NCI-H82 treated with DMSO at 0.1 percent for 48 hours (cell line): Measurements from ENCODE around the gene BICD2.
"Not testable (repeated sequence)": the region's sequence is repeated elsewhere in the genome, so short reads cannot be mapped to it uniquely, and the experiment has no call there.

ENCODE experiments used
- DNase-seq: peaks from one replicate; lab custom pipeline; 2025; ENCODE audit not compliant: unreplicated experiment; lab: John Stamatoyannopoulos, UW

Gene BICD2

DNA sequence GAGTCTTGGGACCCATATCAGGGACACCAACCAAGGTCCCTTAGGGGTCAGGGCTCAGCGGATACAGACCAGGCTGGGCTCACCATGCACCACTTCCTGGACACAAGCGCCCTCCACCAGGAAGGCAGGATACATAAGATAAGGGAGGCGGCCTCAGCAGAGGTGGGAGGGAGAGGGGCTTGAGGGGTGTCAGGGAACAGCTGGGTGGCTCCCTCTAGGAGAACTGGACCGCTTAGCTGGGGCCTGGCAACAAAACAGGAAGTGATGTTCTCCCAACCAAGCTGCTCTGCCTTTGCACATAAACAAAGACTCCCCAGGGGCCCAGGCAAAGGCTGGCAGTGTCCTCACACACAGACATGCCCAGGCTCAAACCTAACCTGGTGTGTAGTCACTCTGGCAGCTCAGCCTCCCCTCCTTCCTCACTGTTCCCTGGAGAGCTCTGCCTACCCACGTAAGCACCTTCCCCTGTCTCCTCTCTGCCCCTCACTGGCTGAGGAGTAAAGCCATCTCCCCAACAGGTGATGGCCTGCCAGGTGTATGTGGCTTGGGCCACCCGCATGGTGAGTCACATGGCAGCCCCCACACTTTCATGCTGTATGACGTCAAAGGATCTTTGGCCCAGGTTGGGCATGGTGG, 5.8 kb upstream of the BICD2 start:
- DNase-seq, result no peak

DNA sequence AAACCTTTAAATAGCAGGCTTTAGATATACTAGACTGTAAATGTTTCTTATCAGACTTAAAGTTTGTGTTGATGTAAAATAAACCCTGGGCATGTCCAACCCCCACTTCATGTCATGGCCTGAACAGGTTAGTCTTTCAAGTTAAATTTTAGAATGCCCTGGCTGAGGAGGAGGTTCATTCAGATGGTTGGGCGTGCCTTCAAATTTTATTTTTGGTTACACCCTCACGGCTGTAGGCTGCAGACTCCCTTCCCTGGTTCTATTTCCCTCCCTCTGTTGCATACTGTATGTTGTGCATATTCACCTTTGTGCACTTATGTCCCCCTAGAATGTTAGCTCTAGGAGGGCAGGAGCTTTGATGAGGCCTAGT, 5.3 kb upstream of the BICD2 start:
- DNase-seq, result no peak

DNA sequence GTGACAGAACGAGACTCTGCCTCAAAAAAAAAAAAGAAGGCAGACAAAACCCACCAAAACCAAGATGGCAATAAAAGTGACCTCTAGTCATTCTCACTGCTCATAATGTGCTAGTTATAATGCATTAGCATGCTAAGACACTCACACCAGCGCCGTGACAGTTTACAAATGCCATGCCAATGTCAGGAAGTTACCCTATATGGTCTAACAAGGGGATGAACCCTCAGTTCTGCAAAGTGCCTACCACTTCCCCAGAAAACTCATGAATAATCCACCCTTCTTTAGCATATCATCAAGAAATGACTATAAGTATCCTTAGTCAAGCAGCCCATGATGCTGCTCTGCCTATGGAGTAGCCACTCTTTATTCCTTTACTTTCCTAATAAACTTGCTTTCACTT, 4.7 kb upstream of the BICD2 start:
- DNase-seq, result no peak

DNA sequence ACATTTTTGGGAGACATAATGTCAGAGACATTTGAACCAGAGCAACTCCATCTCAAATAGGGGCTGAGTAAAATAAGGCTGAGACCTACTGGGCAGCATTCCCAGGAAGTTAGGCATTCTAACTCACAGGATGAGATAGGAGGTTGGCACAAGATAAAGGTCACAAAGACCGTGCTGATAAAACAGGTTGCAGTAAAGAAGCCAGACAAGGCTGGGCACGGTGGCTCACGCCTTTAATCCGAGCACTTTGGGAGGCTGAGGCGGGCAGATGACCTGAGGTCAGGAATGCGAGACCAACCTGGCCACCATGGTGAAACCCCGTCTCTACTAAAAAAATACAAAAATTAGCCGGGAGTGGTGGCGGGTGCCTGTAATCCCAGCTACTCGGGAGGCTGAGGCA, 4.2 kb upstream of the BICD2 start:
- not testable (repeated sequence) for DNase-seq

DNA sequence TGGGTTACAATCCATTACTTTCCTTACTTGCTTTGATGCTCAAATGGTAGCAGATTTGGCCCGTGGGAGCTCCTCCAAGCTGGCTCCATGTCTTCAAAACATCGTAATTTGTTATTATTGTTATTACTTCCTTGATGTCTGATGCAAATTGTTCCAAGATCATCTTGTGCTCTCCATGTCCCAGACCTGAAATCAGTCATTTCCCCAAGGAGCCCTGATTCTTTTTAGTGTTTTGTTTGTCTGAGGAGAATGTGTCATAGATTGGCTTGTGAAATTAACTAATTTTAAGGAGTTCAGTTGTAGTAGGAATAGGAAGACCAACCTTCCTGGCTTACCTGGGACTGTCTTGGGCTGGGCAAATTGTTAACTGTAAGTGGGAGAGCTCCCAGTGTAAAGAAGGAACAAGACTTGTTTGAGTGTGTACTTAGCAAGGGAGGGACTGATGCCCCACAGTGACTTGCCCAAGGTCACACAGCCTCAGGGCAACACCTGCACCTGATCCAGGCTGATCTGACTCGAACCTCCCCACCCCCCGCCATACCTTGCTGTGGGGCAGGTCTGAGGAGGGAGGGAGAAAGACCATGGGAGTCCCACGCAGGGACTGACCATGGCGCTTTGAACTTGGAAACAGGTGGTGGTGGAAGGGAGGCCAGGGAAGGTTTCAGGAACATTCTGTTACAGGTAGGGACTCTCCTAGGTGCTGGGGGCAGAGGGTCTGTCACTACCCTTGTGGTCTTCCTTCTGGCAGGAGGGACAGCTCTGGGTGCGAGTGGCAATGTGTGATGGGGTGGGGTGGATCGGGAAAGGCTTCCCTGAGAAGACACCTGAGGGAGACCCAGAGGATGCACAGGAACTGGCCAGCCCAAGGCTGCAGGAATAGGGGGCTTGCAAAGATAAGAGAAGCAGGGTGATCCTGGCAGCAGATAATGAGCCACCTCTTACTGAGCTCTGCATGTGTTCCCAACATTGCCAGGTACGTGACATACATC, 2.7 kb upstream of the BICD2 start:
- DNase-seq, result no peak

DNA sequence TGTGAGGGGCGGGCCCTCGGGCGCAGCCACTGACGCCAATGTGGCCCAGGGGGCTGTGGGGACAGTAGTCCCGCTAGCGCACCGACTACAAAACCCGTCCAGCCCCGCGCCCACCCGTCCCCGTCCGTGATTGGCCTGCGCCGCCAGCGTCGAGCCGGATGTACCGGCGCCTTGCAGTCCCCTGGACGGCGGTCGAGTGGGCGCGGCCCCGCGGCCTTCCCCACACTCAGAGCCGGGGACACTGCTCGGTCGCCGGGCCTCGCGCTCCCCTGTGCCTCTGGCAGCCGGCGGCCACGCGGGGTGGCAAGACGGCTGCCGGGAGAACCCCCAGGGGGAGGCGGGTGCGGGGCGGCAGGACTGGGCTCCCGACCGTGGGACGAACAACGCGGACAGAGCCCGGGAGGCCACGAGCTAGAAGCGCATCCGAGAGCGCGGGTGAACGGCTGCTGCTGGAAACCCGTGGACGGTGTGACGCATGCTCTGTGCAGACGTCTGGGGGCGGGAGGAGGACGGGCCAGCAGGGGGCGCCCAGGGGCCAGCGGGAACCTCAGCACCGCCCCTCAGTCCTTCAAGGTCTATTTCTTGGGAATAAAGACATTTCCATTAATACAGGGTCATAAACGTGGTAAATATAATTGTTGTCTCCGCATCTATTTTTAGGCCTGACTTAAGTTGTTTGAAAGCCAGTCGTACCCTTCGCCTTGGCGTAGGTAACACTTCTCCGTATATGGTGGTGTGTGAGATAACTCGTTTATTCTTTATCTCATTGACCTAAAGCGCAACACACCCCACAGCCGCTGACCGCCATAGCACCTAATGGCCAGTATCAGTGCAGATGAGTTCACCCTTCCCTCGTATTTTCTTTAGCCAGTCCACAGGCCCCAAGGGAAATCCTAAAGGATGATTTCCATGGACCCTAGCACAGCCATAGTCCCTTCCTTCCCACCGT, 629 bp upstream of the BICD2 start:
- peak; percentile 84 for DNase-seq

DNA sequence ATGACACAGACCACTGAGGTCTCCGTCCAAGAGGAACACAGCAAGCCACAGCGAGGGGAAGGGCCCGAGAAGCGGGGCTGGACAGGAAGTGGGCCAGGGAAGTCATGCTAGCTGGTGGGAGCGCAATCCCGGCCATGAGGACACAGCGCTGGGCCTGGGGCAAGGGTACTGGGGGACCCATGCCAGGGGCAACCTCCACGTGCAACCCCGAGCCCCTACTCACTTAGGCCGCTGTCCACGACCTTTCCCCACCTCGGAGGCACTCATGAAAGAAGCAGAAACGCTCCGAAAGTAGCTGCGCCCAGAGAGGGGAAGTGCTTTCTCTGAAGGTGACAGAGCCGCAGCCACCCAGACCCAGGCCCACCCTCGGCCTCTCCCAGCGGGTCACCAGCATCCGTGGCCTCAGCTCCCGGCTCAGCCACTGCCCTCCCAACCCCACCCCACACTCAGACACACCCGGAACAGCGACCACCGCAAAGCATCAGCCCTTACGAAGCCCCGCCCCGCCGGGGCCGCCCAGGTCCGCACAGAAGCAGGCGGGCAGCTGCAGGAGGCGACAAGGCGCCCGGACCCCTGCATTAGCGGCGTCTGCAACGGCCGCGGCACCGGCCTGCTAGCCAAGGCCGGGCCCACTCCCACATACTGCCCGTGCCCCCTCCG, 782 bp downstream of the BICD2 start:
- DNase-seq, result no peak

DNA sequence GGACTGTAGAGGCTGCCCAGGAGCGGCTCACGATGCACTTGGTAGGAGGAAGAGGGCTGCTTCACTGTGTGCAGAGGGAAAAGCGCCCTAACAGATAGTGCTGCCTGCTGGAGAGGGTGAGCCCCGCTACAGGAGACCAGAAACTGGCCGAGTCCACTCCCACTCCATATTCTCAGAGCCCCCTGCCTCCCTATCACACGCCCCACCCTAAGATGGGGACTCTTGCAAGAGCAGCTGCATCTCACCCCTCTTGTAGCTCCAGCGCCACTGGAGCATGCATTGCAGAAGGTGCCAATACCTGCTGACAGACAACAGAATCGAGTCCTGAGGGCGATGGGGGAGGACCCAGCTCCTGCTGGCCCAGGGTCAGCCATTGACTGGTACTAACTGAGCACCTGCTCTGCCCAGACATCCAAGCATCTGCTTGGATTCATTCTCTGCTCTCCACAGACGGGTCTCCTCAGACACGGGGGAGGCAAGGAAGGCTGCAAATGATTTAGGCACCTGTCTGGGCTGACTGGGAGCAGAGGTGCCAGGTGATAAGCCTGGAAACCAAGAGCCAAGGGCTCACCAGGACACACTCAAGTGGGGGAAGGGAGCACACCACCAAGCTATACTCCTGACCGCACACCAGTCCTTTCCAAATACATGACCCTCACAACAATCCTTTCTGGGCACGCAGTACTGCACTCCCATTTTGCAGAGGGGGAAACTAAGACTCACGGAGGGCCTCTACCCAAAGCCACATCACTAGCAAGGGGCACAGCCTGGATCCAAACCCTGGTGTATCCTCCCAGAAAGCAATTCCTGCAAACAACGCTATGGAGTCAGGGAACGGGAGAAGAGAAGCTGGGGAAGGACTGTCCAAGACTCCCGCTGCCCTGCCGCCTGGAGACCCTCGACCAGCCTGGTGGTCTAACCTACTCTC, 1.6 kb downstream of the BICD2 start:
- DNase-seq, result no peak

DNA sequence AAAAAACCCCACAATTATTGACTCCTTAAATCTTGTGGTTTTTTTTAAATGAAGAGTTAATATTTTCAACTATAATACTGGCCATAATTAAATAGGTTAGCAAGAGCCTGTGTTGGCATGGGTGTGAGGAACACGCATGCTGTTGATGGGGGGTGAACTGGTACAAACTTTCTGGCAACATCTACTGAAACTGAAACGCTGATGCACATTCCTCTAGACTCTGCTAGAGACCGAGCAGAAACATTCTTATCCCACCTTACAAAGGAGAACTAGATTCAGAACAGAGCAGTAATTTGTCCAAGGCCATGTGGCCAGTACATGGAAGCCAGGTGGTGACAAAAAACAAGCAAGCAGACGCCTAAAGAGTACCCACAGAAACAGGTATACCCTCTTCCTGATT, 2.4 kb downstream of the BICD2 start:
- DNase-seq, result no peak

DNA sequence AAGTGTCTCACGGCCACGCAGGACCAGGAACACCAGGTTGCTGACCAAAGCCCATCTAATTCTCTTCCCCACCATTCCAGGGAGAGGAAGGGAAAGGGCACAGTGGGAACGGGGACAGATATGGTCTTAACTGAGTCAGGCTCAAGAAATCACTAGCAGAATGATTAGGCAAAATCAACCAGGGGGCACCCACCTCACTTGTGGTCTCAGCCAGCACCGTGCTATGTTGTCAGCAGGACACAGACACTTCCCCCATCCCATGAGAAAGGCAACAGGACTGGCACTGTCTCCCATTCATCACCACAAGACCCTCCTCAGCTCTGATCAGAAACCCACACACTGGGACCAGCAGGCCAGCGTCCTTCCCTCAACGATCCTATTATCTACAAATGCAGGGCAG, 2.9 kb downstream of the BICD2 start:
- no peak for DNase-seq

DNA sequence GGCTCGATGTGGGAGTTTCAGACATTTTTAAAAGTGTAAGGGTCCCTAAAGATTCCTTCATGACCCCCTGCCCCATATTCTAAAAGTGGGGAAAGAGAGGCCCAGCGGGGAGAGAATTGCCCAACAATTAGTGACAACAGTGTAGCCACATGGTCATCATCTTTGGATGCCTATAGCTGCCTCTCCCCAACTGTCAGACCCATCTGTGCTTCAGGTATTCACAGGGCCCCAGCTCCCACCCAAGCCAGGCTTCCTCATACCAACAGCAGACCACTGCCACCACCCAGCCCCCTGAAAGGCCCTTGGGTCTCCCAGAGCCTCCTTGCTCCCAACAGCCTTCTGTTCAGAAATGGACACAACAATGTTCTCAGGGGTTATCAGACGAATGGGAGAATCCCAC, 4.1 kb downstream of the BICD2 start:
- no peak for DNase-seq

DNA sequence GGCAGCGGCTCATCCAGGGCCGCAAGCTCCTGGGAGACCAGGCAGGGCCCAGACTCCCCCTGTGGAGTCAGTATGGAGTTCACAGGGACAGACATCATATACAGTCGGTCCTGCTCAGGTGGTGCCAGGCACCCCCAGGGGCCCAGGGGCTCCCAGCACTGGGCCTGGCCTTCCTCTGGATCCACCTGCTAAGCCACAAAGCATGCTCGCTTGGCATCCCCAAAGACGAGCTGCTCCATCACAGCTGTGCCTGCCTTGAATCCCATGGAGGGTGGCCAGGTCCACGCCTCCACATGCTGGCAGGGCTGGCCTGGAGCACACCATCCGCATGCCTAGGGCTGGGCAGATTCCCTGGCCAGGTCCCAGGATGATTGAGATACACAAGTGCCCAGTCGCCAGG, 4.6 kb downstream of the BICD2 start:
- DNase-seq, result no peak

DNA sequence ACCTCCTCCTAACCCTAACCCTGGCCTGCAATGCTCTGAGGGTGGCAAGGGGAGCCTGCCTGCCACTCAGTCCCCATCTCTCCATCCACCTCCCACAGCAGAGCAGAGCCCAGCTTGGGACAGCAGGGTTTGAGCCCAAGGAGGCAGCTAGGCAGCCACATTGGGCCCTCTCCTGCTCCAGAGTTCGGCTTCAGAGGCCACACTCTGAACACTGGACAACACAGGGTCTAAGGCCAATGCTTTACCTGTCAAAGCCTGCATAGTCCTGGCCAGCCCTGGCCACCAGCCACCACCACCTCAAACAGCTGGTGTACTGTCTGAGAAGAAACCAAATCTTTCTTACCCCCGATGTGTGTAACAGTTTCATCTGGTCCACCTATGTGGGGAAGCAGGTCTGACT, 5.2 kb downstream of the BICD2 start:
- no peak for DNase-seq

DNA sequence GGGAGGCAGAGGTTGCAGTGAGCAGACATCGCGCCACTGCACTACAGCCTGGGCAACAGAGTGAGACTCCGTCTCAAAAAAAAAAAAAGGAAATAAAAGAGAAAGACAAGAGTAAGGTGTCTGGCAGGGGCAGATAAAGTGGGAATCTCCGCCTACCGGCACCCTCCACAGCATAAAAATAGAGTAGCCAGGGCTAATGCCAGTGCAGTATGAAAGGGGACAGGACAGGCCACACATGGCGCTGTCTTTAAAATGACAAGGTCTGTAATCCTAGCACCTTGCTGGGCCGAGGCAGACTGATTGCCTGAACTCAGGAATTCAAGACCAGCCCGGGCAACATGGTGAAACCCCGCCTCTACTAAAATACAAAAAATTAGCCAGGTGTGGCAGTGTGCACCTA, 7.8 kb downstream of the BICD2 start:
- DNase-seq, result no peak

DNA sequence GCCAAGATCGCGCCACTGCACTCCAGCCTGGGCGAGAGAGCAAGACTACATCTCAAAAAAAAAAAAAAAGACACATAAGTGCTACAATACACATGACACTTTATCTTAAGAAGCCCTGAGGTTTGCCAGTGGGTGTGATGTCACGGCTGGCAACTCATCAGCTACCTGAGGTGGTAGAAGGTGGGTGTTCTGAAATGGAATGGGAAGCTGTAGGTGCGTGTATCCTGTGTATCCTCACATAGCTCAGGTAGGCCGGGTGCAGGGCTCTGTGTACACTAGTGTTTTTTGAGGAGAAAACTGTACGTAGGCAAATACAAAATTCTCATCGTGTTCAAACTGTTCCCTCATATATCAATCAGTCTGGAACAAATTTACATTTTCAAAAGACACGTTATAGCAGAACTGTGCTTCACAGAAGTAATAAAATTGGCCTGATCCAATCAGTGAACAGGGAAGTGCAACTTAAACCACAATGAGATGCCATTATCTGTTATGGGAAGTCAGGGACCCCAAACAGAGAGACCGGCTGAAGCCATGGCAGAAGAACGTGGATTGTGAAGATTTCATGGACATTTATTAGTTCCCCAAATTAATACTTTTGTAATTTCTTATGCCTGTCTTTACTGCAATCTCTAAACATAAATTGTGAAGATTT, 10.4 kb downstream of the BICD2 start:
- DNase-seq, result no peak

DNA sequence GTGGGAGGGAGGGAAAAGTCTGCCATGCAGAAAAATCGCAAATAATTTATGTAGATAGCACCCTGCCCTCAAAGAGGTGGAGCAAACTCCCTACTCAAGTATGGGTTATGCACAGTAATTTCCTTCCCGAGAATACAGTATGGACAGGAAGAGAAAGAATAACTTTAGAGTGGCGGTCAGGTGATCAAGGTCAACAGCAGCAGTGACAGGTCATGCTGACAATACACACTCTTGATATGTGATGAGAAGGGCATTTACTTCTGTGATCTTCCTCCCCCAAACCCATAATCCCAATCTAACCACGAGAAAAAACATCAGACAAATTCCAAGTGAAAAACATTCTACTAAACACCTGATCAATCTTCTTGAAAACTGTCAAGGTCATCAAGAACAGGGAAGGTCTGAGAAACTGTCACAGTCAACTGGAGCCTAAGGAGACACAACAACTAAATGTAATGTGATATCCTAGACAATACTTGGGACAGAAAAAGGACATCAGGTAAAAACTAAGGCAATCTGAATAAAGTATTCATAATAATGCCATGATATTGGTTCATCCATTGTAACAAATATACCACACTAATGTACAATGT, 11.7 kb downstream of the BICD2 start:
- no peak for DNase-seq

DNA sequence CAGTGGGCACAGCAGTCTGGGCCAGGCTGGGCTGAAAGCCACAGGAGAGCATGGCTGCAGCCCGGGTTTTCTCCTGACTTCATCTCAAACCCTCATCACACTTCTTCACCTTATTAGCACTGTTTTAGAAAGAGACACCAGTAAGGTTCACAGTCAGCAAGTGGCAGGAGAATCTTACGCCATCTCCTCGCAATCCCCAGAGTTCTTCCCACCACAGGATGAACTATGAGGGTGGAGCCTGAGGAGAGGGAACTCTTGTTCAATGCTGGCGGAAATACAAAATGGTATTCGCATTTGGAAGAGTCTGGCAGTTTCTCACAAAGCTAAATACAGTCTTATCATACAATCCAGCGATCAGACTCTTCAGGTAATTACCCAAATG, 14.7 kb downstream of the BICD2 start:
- no peak for DNase-seq

DNA sequence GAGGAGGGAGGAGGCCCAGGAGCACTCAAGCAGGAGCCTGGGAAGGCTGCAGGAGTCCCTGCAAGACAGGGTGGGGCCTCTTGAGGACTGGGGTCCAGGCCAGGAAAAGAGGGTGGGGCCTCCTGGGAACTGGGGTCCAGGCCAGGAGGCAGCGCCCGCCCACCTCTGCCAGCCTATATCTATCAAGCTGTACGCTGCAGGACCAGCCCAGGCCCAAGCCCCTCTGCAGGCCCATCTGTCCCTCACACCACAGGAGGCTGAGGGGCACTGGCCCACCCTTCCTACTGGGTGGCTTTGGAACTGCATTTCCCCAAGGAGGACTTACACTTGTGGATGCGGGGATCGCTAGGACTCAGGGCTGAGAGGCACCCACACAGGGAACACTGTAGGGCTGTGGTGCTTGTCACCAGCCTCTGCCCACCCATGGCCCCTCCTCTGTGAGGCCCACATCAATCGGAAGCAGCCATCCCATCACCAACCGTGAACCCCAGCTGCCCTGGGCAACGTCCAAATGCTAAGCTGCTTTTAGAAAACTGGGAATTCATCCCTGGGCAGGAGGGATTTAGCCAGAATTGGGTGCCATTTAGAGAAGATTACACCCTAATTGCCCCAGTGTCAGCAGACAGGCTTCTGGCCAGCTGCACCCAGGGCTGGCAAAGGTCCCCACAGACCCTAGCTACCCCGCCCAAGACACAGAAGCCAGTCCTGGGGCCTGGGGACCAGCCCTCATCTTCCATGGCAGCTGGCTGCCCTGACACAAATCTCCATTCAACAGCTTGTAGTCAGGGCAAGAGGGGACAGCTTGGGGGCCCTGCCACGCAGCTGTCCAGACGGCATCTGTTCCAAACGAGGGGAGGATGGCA, 15.3 kb downstream of the BICD2 start:
- peak; percentile 94 for DNase-seq
